ENCODE measurements around the gene SRL.
"Not testable (repeated sequence)": the region's sequence is repeated elsewhere in the genome, so short reads cannot be mapped to it uniquely, and the experiment has no call there.

Gene SRL

GRCh38 chr16:4257646-4258556 lies 16.0 kb upstream of the SRL start:
- no peak for DNase-seq

DNA sequence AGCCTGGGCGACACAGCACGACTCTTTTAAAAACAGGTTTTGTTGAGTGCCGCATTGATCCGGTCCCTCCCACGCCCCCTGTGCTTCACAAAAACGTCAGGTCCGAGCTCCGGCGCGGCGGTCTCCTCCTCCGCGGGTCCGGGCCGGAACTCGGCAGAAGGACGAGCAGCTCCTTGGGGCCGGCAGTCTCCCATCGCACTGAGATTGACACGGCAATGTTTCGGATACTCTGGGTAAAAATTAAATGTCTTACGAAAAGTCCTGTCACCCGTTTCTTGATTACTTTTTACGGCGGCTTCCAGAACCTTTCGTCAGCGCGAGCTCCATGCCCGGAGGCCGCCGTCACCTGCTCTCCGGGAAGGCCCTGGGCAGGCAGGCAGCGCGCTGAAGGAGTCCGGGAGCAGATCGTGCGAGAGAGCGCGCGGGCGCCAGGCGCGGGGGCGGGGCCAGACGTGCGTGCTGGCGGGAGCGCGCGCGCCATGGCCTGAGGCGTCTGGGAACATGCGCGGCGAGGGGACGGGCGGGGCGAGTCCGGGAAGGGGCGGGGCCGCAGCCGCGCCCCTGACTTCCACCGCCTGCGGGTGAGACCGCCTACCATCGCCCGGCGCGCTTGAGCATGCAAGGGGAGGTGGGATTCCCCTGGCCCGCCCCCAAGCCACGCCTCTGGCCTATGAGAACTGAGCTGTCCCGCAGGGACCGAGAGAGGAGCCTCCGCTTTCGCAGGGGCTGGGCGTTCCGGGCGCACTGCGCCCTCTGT lies 11.7 kb upstream of the SRL start:
- DNase-seq = peak; percentile 99

DNA sequence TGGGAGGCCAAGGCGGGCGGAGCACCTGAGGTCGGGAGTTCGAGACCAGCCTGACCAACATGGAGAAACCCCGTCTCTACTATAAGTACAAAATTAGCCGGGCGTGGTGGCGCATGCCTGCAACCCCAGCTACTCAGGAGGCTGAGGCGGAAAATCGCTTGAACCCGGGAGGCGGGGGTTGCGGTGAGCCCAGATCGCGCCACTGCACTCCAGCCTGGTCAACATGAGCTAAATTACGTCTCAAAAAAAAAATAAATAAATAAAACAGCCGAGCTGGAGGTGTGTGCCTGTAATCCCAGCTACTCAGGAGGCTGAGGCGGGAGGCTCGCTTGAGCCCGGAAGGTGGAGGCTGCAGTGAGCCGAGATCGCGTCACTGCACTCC lies 11.1 kb upstream of the SRL start:
- DNase-seq = not testable (repeated sequence)

DNA sequence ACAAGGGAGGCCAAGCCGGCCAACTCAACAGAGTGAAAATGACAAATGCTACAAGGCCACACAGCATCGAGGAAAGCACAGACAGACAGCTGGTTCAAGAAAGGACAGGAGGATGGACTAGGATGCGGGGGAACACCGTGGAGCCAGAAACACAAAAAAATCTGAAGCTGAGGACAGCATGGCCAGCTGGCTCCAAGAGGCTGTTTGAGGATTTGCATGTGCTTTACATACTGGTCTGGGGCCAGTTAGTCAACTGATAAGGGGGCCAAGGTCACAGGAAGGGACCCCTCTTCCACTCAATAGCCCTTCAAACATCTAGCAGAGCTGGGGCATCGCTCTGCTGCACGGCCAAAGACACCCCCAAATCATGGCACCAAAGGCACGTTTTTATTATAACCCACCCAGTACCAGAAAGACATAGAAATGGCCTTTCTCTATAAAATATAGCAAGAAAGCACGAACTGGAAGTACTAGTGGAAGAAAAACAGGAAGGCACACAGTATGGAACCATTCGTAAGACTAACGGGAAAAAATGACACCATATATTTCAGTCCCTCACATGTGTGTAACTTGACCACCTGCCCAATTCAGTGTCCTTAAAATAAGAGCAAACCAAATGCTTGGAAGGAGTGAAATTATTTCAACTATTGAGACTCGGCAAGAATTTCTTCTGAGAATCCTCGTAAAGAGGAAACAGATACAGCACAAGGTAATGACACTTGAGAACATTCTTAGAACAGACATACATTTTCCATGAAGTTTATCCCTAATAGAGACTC lies 7.8 kb upstream of the SRL start:
- no peak for DNase-seq

- DNase-seq = no peak
These were observed 5.5 kb upstream of the SRL start for GRCh38 chr16:4247460-4247784.

- no peak for DNase-seq
These were observed 5.0 kb upstream of the SRL start for GRCh38 chr16:4246777-4247459.

GRCh38 chr16:4245077-4245791 lies 3.4 kb upstream of the SRL start:
- DNase-seq = no peak

DNA sequence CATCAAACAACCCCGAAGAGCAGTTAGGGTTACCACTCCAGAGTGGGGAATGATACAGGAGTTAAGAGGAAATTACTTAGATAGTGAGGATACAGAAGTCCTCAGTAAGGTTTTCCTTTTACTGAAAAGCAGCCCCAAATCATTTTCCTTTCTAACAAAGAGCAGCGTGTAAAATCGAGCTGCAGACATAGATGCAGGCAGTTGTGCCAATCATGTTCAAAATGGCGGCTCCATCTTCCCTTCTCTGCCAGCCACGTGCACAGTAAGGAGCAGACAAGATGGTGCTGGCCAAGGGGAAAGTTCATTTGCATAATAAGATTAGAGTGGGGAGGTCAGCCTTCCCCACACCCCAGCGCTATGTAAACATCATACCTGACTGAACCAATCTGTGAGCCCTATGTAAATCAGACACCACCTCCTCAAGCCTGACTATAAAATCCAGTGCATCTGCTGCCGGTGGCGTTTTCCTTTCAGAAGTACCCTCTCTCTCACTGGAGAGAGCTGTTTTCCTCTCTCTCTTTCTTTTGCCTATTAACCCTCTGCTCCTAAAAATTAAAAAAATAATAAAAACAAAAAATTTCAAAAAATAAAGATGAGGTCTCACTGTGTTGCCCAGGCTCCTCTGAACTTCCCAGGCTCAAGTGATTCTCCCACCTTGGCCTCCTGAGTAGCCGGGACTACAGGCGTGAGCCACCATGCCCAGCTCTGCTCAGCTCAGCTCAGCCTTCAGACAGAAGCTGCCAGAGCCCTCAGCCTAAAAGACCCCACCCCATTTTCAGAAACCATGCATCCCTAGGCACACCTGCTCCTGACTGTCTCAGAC lies 2.6 kb upstream of the SRL start:
- DNase-seq = no peak

- no peak for DNase-seq
These were observed 487 bp downstream of the SRL start for GRCh38 chr16:4241258-4241927.

GRCh38 chr16:4240624-4241023 lies 1.3 kb downstream of the SRL start:
- no peak for DNase-seq

DNA sequence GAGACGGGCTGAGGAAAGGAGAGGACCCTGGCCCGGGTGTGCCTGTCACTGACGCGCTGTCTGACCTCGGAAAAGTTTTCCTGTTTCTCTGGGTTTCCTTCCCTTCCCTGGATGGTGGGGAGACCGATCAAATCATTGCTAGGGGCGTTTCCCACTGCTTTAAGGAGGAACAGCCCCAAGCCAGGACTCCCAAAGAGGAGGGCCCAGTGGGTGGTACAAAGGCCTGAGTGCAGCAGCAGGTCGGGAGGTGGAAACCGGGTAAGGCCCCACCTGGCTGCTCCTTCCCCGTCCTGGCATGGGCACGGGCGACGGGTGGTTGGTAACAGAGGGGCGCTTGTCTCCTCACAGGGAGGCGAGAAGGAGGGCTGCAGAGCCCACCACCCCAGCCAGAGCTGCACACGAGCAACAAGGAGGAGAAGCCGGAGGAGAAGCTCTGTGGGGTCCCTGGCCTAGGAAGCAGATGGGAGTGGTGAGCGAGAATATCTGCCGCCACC lies 2.2 kb downstream of the SRL start:
- DNase-seq = no peak

- DNase-seq = no peak
These were observed 2.9 kb downstream of the SRL start for GRCh38 chr16:4239020-4239419.

DNA sequence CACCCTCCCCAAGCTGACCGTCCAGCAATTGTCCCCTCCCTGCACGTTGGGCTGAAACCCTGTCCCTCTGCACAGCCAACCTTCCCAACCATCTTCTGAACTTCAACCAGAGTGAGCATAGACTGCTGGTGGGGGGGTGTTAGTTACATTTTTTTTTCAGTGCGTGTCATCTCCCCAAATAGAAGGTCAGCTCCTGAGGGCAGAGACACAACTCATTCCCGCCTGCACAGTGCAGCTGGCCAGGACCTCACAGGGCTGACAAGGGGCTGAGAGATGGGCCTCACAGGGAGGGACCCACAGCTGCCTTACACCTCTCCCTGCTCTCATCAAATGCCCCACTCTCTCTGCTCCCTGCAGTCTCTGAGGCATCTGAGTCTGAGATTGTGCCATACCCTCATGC lies 8.4 kb downstream of the SRL start:
- DNase-seq = no peak

GRCh38 chr16:4232541-4233386 lies 9.1 kb downstream of the SRL start:
- DNase-seq = no peak

GRCh38 chr16:4231886-4232285 lies 10.0 kb downstream of the SRL start:
- DNase-seq = no peak

- DNase-seq = no peak
These were observed 10.5 kb downstream of the SRL start for GRCh38 chr16:4231367-4231766.

- no peak for DNase-seq
These were observed 14.9 kb downstream of the SRL start for GRCh38 chr16:4227040-4227332.

GRCh38 chr16:4226251-4227039 lies 15.4 kb downstream of the SRL start:
- DNase-seq = no peak

DNA sequence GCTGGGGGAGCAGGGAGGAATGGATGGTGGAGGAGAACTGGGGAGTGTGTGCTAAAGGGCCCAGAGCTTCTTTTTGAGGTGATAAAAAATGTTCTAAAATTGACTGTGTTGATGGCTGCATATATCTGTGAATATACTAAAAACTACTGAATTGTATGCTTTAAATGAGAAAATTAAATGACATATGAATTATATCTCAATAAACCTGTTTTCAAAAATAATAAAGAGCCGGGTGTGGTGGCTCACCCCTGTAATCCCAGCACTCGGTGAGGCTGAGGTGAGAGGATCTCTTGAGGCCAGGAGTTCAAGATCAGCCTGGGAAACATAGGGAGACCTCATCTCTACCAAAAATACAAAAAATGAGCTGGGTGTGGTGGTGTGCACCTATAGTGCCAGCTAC lies 16.8 kb downstream of the SRL start:
- DNase-seq = no peak
